Mesenteric fat pad (tissue), 1 donor: ENCODE results near the gene BTBD19. TPM values are rescaled to one million over a fixed set of nuclear protein-coding genes. Genes with fewer than 3 reads are reported as not detected.
"Not testable (repeated sequence)": the region's sequence is repeated elsewhere in the genome, so short reads cannot be mapped to it uniquely, and the experiment has no call there.

Experiments used
- DNase-seq: peaks from one replicate; pipeline ENCODE4 v3.0.0-alpha.2; 2020; ENCODE audit warnings: low spot score
- total RNA-seq: library from RNA; stranded (reverse); fragmentation: NEBNext Ultra II Directional; extraction: Animal tissue kit (Norgen Biotek cat#: 25700); gene quantifications from one replicate; pipeline ENCODE4 v1.2.1, GENCODE V29; 2021
- donor health status: DM: yes; HTN: yes; CAD: no.

Gene BTBD19
- total RNA-seq, 1 donor from 2014 or later: 26.1 TPM

- no peak for DNase-seq
These were observed 905 bp downstream of the BTBD19 start for GRCh38 chr1:44808938-44809917.

GRCh38 chr1:44810101-44810761 lies 1.9 kb downstream of the BTBD19 start:
- peak; percentile 65 for DNase-seq

GRCh38 chr1:44810762-44811105 lies 2.4 kb downstream of the BTBD19 start:
- not testable (repeated sequence) for DNase-seq

- peak; percentile 22 for DNase-seq
These were observed 2.9 kb downstream of the BTBD19 start for GRCh38 chr1:44811234-44811633.

DNA sequence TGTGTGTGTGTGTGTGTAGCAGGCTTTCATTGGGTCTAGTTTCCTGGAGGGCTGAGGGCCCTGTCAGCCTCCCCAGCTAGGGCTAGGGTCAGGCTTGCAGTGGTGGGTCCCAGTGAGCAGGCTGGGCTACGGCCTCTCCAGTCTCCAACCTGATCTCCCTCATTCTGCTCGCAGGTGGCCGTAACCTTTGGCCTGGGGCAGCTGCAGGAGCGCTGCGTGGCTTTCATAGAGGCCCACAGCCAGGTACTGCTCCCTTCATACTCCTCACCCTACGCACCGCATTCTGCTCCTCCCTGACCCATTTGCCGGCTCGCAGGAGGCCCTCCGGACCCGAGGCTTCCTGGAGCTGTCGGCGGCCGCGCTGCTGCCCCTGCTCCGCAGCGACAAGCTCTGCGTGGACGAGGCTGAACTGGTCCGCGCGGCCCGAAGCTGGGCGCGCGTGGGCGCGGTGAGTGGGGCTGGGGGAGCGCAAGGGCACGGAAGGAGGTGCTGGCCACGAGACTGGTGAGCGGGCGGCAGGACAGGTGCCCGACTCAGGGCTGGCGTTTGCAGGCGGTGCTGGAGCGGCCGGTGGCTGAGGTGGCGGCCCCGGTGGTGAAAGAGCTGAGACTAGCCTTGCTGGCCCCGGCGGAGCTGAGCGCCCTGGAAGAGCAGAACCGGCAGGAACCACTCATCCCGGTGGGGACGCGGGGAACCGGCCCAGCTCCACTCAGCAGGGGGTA lies 4.7 kb downstream of the BTBD19 start:
- no peak for DNase-seq

DNA sequence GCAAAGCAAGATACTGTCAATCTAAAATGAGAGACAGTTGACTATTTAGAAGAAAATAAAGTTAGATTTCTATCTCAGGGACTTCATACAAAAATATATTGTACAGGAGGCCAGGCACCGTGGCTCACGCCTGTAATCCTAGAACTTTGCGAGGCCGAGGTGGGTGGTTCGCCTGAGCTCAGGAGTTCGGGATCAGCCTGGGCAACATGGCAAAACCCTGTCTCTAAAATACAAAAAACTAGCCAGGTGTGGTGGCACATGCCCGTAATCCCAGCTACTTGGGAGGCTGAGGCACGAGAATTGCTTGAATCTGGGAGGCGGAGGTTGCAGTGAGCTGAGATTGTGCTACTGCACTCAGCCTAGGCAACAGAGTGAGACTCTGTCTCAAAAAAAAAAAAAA lies 7.6 kb downstream of the BTBD19 start:
- DNase-seq: not testable (repeated sequence)

DNA sequence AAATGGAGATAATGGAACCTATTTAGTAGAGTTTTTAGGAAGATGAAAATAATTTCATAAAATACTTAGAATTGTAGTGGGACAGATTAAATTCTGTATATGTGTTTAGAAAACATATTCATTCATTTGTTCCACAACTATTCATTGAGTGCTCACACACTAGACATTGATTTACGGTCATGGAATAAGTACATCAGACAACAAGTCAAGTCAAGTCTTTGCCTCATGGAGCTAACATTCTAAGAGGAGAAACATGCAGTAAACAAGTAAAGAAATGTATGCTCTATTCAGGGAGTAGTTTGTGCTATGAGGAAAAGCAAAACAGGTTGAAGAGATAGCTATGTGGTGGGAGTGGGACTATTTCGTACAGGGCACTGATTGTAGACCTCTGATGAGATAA lies 9.0 kb downstream of the BTBD19 start:
- DNase-seq: no peak

DNA sequence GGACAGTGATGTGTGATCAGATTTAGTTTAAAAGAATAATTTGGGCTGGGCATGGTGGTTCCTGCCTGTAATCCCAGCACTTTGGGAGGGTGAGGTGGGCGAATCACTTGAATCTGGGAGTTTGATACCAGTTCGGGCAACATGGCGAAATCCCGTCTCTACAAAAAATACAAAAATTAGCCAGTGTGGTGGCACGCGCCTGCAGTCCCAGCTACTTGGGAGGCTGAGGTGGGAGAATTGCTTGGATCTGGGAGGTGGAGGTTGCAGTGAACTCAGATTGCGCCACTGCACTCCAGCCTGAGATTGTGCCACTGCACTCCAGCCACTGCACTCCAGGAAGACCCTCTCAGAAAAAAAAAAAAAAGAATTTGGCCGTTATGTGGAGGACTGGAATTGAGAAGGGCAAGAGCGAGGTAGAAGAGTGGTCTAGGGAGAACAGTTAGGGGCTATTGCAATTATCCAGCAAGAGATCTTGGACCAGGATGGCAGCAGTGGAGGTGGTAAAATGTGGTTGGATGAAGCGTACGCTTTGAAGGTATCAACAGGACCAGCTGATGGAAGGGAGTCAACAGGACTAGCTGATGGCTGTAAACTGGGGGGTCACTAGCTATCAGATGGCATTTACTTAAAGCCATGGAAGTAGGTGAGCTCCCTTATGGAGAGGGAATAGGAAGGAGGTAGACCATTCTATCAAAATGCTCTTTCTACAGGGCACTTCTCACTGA lies 9.6 kb downstream of the BTBD19 start:
- DNase-seq: no peak

- DNase-seq: no peak
These were observed 10.9 kb downstream of the BTBD19 start for GRCh38 chr1:44819196-44819607.

DNA sequence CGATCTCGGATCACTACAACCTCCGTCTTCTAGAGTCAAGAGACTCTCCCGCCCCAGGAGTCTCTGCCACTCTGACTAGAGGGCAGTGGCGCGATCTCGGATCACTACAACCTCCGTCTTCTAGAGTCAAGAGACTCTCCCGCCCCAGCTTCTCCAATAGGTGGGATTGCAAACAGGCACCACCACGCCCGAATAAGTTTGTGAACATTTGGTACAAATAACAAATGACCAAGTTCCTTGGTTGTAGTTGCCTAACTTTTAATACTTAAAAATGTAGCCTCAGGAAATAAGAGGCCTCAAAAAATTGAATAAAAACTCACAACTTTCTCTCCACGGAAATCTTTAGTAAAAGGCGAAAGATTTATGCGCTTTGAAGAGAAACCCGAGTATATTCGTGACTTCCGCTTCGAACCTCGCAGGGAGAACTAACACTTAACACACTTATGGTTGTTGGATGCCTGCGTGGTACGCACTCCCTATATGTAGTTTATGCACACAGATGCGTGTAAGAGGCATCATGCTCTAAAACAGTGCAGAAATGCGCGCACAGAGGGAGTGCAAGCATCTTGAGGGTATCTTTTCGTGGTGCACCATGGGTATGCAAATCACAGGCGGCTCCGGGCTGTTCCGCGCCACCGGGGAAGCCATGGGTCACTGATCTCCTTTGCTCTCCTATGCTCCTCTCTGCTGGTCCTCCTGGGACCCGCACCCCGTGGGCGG lies 11.4 kb downstream of the BTBD19 start:
- no peak for DNase-seq

- no peak for DNase-seq
These were observed 12.3 kb downstream of the BTBD19 start for GRCh38 chr1:44820328-44821239.

DNA sequence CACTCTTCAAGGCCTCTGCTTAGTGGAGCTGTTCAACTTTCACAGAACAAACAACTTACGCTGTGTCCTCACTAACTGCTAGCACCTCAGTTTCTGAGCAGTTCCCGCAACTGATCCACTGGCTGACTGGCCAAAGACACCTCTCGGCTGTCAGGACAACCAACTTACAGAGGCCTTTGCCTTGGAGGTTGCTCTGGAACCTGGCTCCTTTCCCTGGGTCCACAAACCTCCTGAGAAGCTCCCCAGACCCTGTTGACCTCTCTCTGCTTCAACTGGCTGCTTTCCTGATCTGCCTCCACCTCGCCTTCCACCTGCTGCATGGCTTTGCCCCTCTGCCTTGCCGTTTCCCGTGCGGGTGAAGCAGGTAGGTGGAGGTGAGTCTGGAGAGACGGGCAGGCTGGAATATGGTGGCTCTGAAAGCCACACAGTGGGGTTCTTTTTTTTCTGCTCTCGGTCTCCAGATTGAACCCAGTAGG lies 13.0 kb downstream of the BTBD19 start:
- DNase-seq: no peak

DNA sequence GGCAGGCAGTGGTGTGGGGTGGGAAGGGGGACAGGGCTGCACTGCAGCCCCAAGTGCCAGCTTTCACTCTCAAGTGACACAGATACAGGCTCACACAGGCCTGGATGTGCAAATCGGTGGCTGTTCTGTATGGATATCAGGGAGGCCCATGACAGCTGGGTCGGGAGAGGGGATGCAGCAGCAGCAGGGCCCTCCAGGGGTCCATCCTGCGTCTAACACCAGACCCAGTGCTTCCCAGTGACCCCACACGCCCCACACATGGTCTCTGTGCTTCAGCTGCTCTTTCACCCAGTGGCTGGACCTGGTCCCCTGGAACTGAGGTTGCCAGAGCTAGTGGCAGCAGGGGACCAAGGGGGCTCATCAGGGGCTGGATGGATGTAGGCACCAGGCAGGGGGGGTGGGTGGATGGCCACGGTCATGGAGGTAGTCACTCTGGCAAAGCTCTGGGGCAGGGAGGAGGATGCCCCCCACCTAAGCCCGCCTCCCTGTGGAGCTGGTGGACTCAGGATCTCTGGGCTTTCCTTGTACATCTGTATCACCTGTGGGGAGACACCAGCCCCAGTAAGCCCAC lies 13.9 kb downstream of the BTBD19 start:
- no peak for DNase-seq

DNA sequence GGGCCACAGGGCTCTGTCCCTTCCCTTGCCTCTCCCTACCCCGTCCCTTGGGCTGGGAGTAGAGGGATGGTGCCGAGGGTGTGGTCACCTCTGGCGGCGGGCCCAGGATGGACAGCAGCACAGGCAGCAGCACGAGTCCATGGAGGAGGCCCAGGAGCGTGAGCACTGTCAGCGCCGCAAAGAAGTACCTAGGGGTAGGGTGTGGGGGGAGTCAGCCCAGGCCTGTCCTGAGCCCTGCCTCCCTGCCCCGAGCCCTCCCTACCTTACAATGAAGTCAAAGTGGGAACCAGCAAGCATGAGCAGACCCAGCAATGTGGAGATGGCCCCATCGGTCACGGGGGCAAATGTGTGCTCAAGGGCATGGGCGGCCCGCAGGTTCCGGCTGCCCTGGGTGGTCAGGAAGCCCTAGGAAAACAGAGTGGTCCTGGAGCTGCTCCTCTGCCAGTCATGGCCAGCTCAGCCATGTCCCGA lies 14.7 kb downstream of the BTBD19 start:
- DNase-seq: no peak

GRCh38 chr1:44824392-44824791 lies 16.1 kb downstream of the BTBD19 start:
- not testable (repeated sequence) for DNase-seq

- no peak for DNase-seq
These were observed 18.3 kb downstream of the BTBD19 start for GRCh38 chr1:44826375-44827196.

GRCh38 chr1:44827197-44828002 lies 19.1 kb downstream of the BTBD19 start:
- no peak for DNase-seq
